Stimulated activated CD4-positive, alpha-beta T cell treated with anti-CD3 and anti-CD28 coated beads, Interleukin-4, amount 100 ng/mL, for 48 hours (primary cell): ENCODE results near the gene LRCH4.

Source experiments
- DNase-seq, 2 donors: peaks; one replicate each; pipeline ENCODE4 v3.0.0-alpha.2; 2020; ENCODE audit warnings: low read depth in 2 of 2

Gene LRCH4

GRCh38 chr7:100604976-100605911, 19.3 kb upstream of the LRCH4 start:
- DNase-seq = no peak

- peak; percentile 65 to 66 for DNase-seq
Observed at GRCh38 chr7:100604028-100604975, 18.4 kb upstream of the LRCH4 start.

GRCh38 chr7:100603726-100604027, 17.7 kb upstream of the LRCH4 start:
- no peak for DNase-seq

GRCh38 chr7:100602889-100603725, 17.2 kb upstream of the LRCH4 start:
- no peak for DNase-seq

- DNase-seq = no peak
Observed at GRCh38 chr7:100600730-100601038, 14.8 kb upstream of the LRCH4 start.

GRCh38 chr7:100599911-100600729, 14.2 kb upstream of the LRCH4 start:
- no peak for DNase-seq

GRCh38 chr7:100598425-100598824, 12.5 kb upstream of the LRCH4 start:
- DNase-seq = no peak

GRCh38 chr7:100595188-100595587, 9.3 kb upstream of the LRCH4 start:
- DNase-seq = no peak

- no peak for DNase-seq
Observed at GRCh38 chr7:100591596-100591995, 5.7 kb upstream of the LRCH4 start.

- DNase-seq = no peak
Observed at GRCh38 chr7:100590077-100590737, 4.3 kb upstream of the LRCH4 start.

- no peak for DNase-seq
Observed at GRCh38 chr7:100589341-100589947, 3.5 kb upstream of the LRCH4 start.

- DNase-seq = no peak
Observed at GRCh38 chr7:100588438-100588837, 2.5 kb upstream of the LRCH4 start.

GRCh38 chr7:100586266-100587025, 517 bp upstream of the LRCH4 start, which contains the start of gene FBXO24:
Gene FBXO24 (plus strand): TSS chr7:100586328. CDS start chr7:100586626, 298 bp downstream.
- peak; percentile 97 to 100 for DNase-seq

- no peak for DNase-seq
Observed at GRCh38 chr7:100584683-100585510, 1.0 kb downstream of the LRCH4 start.

GRCh38 chr7:100584054-100584682, 1.8 kb downstream of the LRCH4 start:
- DNase-seq = no peak

GRCh38 chr7:100583132-100584053, 2.5 kb downstream of the LRCH4 start:
- peak; percentile 52 to 66 for DNase-seq

GRCh38 chr7:100582650-100583049, 3.3 kb downstream of the LRCH4 start:
- no peak for DNase-seq
